Heart left ventricle (tissue), 16 donors: ENCODE data around the gene UGT1A1. TPM values are rescaled to one million over a fixed set of nuclear protein-coding genes. Genes with fewer than 3 reads are reported as not detected.

ENCODE experiments used
- ATAC-seq, 4 donors: fragments of 200-7000 bp; cut with Tn5 transposase; one replicate each; pipeline ENCODE4 v1.9.1; 2020 to 2022; ENCODE audit warnings: moderate library complexity in 4 of 4, mild to moderate bottlenecking in 3 of 4, moderate number of reproducible peaks in 1 of 4
- DNase-seq, 5 donors: peaks; one replicate each; pipeline ENCODE4 v3.0.0-alpha.2; 2020
- H3K27ac ChIP-seq, 12 donors: fragments of 200-600 bp; sonication (generic) in 4 of 12; one replicate each; pipeline versions ENCODE4 v1.5.0 to v1.8.0; 2016 to 2022; ENCODE audit warnings: mild to moderate bottlenecking in 2 of 12
- H3K27me3 ChIP-seq, 9 donors: fragments of 200-600 bp; sonication (generic) in 2 of 9; one replicate each; pipeline versions ENCODE4 v1.5.1 to v1.8.0; 2016 to 2022; ENCODE audit warnings: mild to moderate bottlenecking in 3 of 9
- H3K36me3 ChIP-seq, 9 donors: fragments of 200-600 bp; sonication (generic) in 2 of 9; one replicate each; pipeline versions ENCODE4 v1.5.0 to v1.8.0; 2018 to 2022; ENCODE audit warnings: mild to moderate bottlenecking in 2 of 9
- H3K4me1 ChIP-seq, 12 donors: fragments of 200-600 bp; sonication (generic) in 4 of 12; one replicate each; pipeline versions ENCODE4 v1.5.0 to v1.8.0; 2016 to 2022; ENCODE audit warnings: mild to moderate bottlenecking in 3 of 12
- H3K4me3 ChIP-seq, 12 donors: fragments of 200-600 bp; sonication (generic) in 4 of 12; one replicate each; pipeline versions ENCODE4 v1.5.0 to v1.8.0; 2017 to 2022; ENCODE audit warnings: mild to moderate bottlenecking in 9 of 12, moderate library complexity in 4 of 12
- H3K9me3 ChIP-seq, 12 donors: fragments of 200-600 bp; sonication (generic) in 4 of 12; one replicate each; pipeline versions ENCODE4 v1.5.0 to v1.8.0; 2016 to 2022; ENCODE audit warnings: mild to moderate bottlenecking in 1 of 12
- CTCF ChIP-seq, 12 donors: fragments of 200-600 bp; sonication (generic) in 4 of 12; IDR thresholded peaks; one replicate each; pipeline versions ENCODE4 v1.5.0 to v1.8.0; 2018 to 2022; ENCODE audit warnings: antibody characterized with exemption in 12 of 12, mild to moderate bottlenecking in 5 of 12
- POLR2A ChIP-seq, 2 donors: fragments of 450-650 bp; IDR thresholded peaks; one replicate each; pipeline ENCODE4 v1.6.1; 2017; ENCODE audit warnings: antibody characterized with exemption in 2 of 2, mild to moderate bottlenecking in 2 of 2, moderate library complexity in 2 of 2
- WGBS, 4 donors: extraction: QIAGEN DNeasy Blood & Tissue Kit in 2 of 4; methylation state at CpG; one replicate each; pipeline versions ENCODE4 v1.1.5 to v1.1.7; 2013 to 2018; 5-methylcytosine and 5-hydroxymethylcytosine counted together
- intact Hi-C, 10 donors: fragments of 100-400 bp; cut with DNase I; formaldehyde crosslinking; loops; one replicate each; pipeline versions ENCODE4 v1.11.1 to v1.14.2; 2022
- polyA plus RNA-seq, 2 donors: library from polyadenylated mRNA; stranded (reverse); fragments of 200-250 nt; gene quantifications; one replicate each; pipeline ENCODE4 v1.2.3, GENCODE V29; 2013
- total RNA-seq, 9 donors: library from RNA; depleted of rRNA in 2 of 9; stranded (reverse); fragments of >200 nt in 2 of 9; fragmentation: NEBNext Ultra II Directional in 3 of 9; extraction: Animal tissue kit (Norgen Biotek cat#: 25700) in 3 of 9; gene quantifications; one replicate each; pipeline versions ENCODE4 v1.1.0 to v1.2.4, GENCODE V29; 2016 to 2023
- donor health status: ischemic (EF 13 %, LVEDD 7.1; RV severe dilation, severe dysfunction).
- donor health status: healthy with polysubstance abuse.
- donor health status: DM: no; HTN: yes; CAD: no.
- donor health status: DM: no; HTN: no; CAD: no.
- donor health status: ischemic (EF 25% LVEDD 6.9; RV normal size, moderate dysfunction).
- donor health status: ischemic (EF 25% LVEDD 5.7; RV mildly dilated, moderate dysfunction).
- donor health status: healthy.
- donor health status: DM: yes; HTN: yes; CAD: no.
- donor health status: ischemic (EF 35%, LVEDD 5.7; RV mildly dilated, moderate dysfunction).
- donor health status: nonischemic (EF 11% LVEDD 7.7; RV severe dilation, severe dysfunction).
- donor health status: DM: yes; HTN: yes; CAD: no.
- donor health status: PGD.
- donor health status: ischemic (EF 29% LVEDD 5.4; RV normal size, mild dysfunction).
- donor health status: nonischemic (EF 23%, LVEDD 6.1; RV moderate dilation, normal function).

Gene UGT1A1
- total and polyA plus RNA-seq, 11 donors, result 0.03 TPM; not detected in 10

GRCh38 chr2:233794128-233794658 lies 34.1 kb downstream of the UGT1A1 start:
- Histone ChIP-seq H3K27ac (no peak overlapping the region), H3K4me3 (no peak overlapping the region), H3K9me3 (no peaks in the 10 kb centered on the region), H3K27me3 (no peaks in the 10 kb centered on the region), H3K4me1 (no peaks in the 10 kb centered on the region), H3K36me3 (no peaks in the 10 kb centered on the region)
- no peak for ATAC-seq
- intact Hi-C loops, result no loop called here
- TF ChIP-seq CTCF (IDR thresholded peaks at IDR 0.05), result no peak
- no peak for TF ChIP-seq POLR2A (IDR thresholded peaks at IDR 0.05)
- 73 to 88% (median 76%) methylated on average over 15 to 17 of the region's 17 CpGs for WGBS, 4 donors
- no peak for DNase-seq

- no peak for DNase-seq
- Histone ChIP-seq H3K27me3 (no peaks in the 10 kb centered on the region), H3K27ac (no peak overlapping the region), H3K4me3 (no peak overlapping the region), H3K9me3 (no peaks in the 10 kb centered on the region), H3K36me3 (no peaks in the 10 kb centered on the region), H3K4me1 (no peaks in the 10 kb centered on the region)
- intact Hi-C loops, result no loop called here
- WGBS, 4 donors, result 80 to 91% (median 91%) methylated on average over 1 to 13 of the region's 13 CpGs
- ATAC-seq, result no peak
- TF ChIP-seq CTCF (IDR thresholded peaks at IDR 0.05), result no peak
- TF ChIP-seq POLR2A (IDR thresholded peaks at IDR 0.05), result no peak
Measured at GRCh38 chr2:233795735-233796171, 35.7 kb downstream of the UGT1A1 start.

GRCh38 chr2:233796254-233796653 lies 36.2 kb downstream of the UGT1A1 start:
- Histone ChIP-seq H3K27ac (no peak overlapping the region), H3K27me3 (no peaks in the 10 kb centered on the region), H3K9me3 (no peaks in the 10 kb centered on the region), H3K4me3 (no peak overlapping the region), H3K36me3 (no peaks in the 10 kb centered on the region), H3K4me1 (no peaks in the 10 kb centered on the region)
- DNase-seq (no peak), ATAC-seq (no peak)
- 84 to 88% (median 85%) methylated on average over 9 of the region's 9 CpGs for WGBS, 4 donors
- intact Hi-C loops, result no loop called here
- TF ChIP-seq POLR2A (IDR thresholded peaks at IDR 0.05) (no peak), CTCF (IDR thresholded peaks at IDR 0.05) (no peak)

- Histone ChIP-seq H3K36me3 (no peaks in the 10 kb centered on the region), H3K4me1 (no peaks in the 10 kb centered on the region), H3K9me3 (no peaks in the 10 kb centered on the region), H3K27ac (no peak overlapping the region), H3K4me3 (no peak overlapping the region), H3K27me3 (no peaks in the 10 kb centered on the region)
- 74 to 79% (median 77%) methylated on average over 14 of the region's 14 CpGs for WGBS, 4 donors
- intact Hi-C loops, result no loop called here
- no peak for ATAC-seq
- no peak for DNase-seq
- no peak for TF ChIP-seq POLR2A (IDR thresholded peaks at IDR 0.05)
- TF ChIP-seq CTCF (IDR thresholded peaks at IDR 0.05), result no peak
Measured at GRCh38 chr2:233798335-233799086, 38.4 kb downstream of the UGT1A1 start.
